Thoracic aorta (tissue), 2 donors: ENCODE results near the gene CYB561A3. TPM values are rescaled to one million over a fixed set of nuclear protein-coding genes. Genes with fewer than 3 reads are reported as not detected.
A peak's percentile ranks its signal among the peaks of the same experiment; 100 is the strongest.

Source experiments
- ATAC-seq: fragments of 150-250 bp; one replicate; pipeline ENCODE4 v1.8.0; 2017; ENCODE audit warnings: low read depth; ENCODE audit not compliant: insufficient number of reproducible peaks, low FRiP score
- DNase-seq: peaks from one replicate; pipeline ENCODE4 v3.0.0-alpha.2; 2020; ENCODE audit warnings: low spot score
- H3K27ac ChIP-seq, 2 donors: fragments of 200-600 bp; sonication (generic); 1 replicate in 1 of 2; 2 replicates in 1 of 2; pipeline ENCODE4 v1.5.1; 2016; ENCODE audit warnings: mild to moderate bottlenecking in 2 of 2, moderate library complexity in 2 of 2
- H3K27me3 ChIP-seq: fragments of 200-600 bp; sonication (generic); replicated peaks from 2 replicates; pipeline ENCODE4 v1.6.0; 2016; ENCODE audit warnings: mild to moderate bottlenecking; ENCODE audit not compliant: insufficient read depth
- H3K36me3 ChIP-seq: fragments of 200-600 bp; sonication (generic); one replicate; pipeline ENCODE4 v1.5.1; 2016
- H3K4me1 ChIP-seq, 2 donors: fragments of 200-600 bp; sonication (generic); 1 replicate in 1 of 2; 2 replicates in 1 of 2; pipeline versions ENCODE4 v1.5.1 to v1.6.0; 2016; ENCODE audit warnings: low read depth in 2 of 2, mild to moderate bottlenecking in 1 of 2; ENCODE audit not compliant: control insufficient read depth in 1 of 2
- H3K4me3 ChIP-seq: fragments of 200-600 bp; sonication (generic); 2 replicates; pipeline ENCODE4 v1.5.1; 2016; ENCODE audit warnings: mild to moderate bottlenecking
- H3K9me3 ChIP-seq: fragments of 200-600 bp; sonication (generic); 2 replicates; pipeline ENCODE4 v1.5.1; 2016
- total RNA-seq, 2 donors: library from RNA; depleted of rRNA; stranded (reverse); fragments of >200 nt; gene quantifications; one replicate each; pipeline versions ENCODE4 v1.1.0 to v1.2.3, GENCODE V29; 2016
- TF ChIP-seq, protein P1 (sequence below): fragments of 200-600 bp; sonication (generic); IDR thresholded peaks from one replicate; pipeline ENCODE4 v1.5.1; 2019; ENCODE audit warnings: antibody characterized with exemption

CYB561A3 gene
- total RNA-seq, 2 donors from 2014 or later = 37.1 to 80.8 TPM

DNA sequence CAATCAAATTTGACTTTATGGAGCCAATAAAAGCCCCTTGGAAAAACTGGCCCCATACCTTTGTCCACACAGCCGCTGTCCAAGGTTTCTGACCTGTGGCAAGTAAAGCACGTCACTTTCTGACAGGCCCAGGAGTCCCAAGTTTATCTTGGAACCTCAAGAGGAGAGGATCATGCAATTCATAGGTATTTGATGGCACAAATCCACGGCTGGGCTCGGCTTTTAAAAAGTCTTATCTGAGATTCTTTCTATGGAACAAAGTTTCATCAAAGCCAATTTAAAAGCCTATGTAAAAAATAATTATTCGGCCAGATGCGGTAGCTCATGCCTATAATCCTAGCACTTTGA lies 14.1 kb upstream of the CYB561A3 start:
- TF ChIP-seq, protein P1, sequence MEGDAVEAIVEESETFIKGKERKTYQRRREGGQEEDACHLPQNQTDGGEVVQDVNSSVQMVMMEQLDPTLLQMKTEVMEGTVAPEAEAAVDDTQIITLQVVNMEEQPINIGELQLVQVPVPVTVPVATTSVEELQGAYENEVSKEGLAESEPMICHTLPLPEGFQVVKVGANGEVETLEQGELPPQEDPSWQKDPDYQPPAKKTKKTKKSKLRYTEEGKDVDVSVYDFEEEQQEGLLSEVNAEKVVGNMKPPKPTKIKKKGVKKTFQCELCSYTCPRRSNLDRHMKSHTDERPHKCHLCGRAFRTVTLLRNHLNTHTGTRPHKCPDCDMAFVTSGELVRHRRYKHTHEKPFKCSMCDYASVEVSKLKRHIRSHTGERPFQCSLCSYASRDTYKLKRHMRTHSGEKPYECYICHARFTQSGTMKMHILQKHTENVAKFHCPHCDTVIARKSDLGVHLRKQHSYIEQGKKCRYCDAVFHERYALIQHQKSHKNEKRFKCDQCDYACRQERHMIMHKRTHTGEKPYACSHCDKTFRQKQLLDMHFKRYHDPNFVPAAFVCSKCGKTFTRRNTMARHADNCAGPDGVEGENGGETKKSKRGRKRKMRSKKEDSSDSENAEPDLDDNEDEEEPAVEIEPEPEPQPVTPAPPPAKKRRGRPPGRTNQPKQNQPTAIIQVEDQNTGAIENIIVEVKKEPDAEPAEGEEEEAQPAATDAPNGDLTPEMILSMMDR = no peak
- Histone ChIP-seq H3K27me3 (no peaks in the 10 kb centered on the region), H3K36me3 (peaks cover 4% of the 10 kb centered on the region), H3K4me1 (peaks cover 10 to 16% of the 10 kb centered on the region in 2 donors), H3K4me3 (no peak overlapping the region), H3K27ac (peak overlapping the region in 1 of 2 donors; percentile 5), H3K9me3 (no peaks in the 10 kb centered on the region)
- DNase-seq (no peak), ATAC-seq (no peak)

DNA sequence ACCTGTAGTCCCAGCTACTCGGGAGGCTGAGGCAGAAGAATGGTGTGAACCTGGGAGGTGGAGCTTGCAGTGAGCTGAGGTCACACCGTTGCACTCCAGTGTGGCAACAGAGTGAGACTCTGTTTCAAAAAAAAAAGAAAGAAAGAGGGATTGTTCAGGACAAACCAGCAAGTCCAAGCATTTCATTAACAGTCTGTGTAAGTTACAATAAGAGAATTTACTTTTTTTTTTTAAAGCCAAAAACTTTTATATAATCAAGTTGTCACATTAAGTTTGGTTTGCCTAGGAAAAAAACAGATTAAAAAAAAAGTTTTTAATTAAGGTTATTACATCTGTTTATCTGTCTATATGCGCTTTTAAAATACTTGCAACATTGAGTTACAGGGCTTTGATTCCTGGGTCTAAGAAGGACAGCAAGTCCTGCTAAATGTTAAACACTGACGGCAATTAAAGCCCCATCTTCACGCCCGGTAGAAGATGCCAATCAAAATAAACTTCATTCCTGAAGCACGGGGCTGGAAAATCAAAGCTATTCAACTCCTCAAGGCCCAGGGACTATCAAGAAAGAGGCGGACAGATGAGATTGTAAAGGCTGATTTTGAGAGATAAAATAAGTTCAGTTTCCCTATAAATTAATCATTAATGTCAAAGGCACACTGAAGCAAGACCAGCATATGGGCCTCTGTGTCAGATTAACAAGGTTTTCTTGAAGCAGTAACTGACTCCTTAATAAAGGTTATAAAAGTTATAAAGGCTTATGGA lies 11.2 kb upstream of the CYB561A3 start:
- Histone ChIP-seq H3K4me3 (no peak overlapping the region), H3K27me3 (no peaks in the 10 kb centered on the region), H3K36me3 (peaks cover 6% of the 10 kb centered on the region), H3K9me3 (no peaks in the 10 kb centered on the region), H3K4me1 (no peaks in the 10 kb centered on the region), H3K27ac (no peak overlapping the region)
- TF ChIP-seq, protein P1 = no peak
- DNase-seq = no peak
- no peak for ATAC-seq

DNA sequence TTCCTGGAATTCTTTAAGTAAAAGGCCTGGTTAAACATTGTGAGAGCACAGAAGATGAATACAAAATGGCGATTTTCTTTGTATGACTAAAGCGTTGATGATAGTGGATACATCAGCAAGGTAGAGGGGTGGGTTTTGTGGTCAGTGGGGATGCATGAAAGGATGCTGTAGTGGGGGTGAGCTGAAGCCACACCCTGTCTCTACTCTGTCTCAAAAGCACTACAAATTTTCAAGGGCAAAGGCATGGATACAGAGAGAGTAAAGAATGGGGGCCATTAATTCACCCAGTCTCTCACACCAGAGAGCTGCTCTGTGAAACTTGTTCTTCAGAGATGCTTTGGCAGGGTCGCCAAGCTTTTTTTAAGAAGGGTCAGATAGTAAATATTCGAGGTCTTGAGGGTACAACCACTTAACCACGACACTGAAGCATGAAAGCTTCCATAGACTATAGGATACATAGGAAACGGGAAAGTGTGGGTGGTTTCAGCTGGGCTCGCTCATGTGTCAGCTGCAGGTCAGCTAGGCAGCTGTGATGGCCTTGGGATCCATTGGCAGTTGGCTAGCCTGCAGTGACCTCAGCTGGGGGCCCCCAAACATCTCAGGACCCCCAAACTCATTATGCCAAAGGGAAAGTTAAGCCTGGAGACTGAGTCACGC lies 8.8 kb upstream of the CYB561A3 start:
- TF ChIP-seq, protein P1 = no peak

DNA sequence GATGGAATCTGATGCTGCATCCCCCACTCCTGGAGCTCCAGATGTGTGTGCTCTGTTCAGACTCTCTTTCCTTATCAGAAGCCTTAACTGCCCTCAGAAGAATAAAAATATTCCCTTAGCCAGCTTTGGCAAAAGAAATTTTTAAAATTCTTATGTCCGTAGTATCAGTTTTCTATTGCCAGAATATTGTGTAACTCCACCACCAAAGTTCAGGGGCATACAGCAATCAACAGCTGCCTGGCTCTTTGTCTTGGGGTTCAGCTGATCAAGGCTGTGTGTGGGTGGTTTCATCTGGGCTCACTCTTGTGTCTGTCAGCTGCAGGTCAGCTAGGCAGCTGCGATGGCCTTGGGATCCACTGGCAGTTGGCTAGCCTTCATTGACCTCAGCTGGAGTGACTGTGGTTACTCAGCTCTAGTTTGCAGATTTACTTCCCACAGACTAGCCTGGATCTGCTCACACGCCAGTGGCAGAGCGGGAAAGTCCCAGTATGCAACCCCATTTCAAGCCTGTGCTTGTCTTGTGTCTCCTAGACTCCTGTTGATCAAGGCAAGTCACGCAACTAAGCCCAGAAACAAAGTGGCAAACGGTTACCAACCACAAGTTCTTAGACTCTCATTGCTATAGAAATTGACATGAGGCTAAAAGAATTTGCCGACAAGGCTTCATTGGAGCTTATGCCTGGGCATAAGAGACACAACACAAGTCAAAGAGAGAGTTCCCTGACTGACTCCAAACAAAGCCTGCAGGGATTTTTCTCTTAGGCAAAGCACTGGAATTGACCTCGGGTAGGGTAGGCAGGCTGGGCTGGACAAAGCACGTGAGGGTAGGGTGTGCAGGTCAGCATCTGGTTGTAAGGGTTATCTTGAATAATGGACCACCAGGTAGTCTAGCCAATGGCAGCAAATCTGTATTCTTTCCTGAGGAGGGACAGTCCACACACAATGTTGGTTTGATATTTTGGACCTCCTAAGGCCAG lies 8.0 kb upstream of the CYB561A3 start:
- H3K4me3 ChIP-seq = no peak overlapping the region
- H3K36me3 ChIP-seq = peaks cover 24% of the 10 kb centered on the region
- H3K27ac ChIP-seq = peak overlapping the region in 1 of 2 donors; percentile 11
- TF ChIP-seq, protein P1 = no peak
- no peaks in the 10 kb centered on the region for H3K4me1 ChIP-seq
- no peaks in the 10 kb centered on the region for H3K27me3 ChIP-seq
- no peak for ATAC-seq
- H3K9me3 ChIP-seq = no peaks in the 10 kb centered on the region
- no peak for DNase-seq

More for the DNA sequence above, 8.8 kb upstream of the CYB561A3 start:
- Histone ChIP-seq H3K4me3 (no peak overlapping the region), H3K36me3 (peaks cover 24% of the 10 kb centered on the region), H3K27me3 (no peaks in the 10 kb centered on the region), H3K9me3 (no peaks in the 10 kb centered on the region), H3K27ac (peak overlapping the region in 1 of 2 donors; percentile 11), H3K4me1 (no peaks in the 10 kb centered on the region)
- ATAC-seq = no peak
- no peak for DNase-seq
